KMS-11 (cell line): ENCODE data around the gene ETS2.

Source experiments
- H2AFZ ChIP-seq: fragments of 200-600 bp; sonication (generic); 2 replicates; pipeline ENCODE4 v1.6.1; 2016; ENCODE audit warnings: antibody characterized with exemption, mixed run types, low read depth
- H3K27ac ChIP-seq: fragments of 200-600 bp; sonication (generic); 2 replicates; pipeline ENCODE4 v1.6.1; 2016; ENCODE audit warnings: mild to moderate bottlenecking, mixed run types
- H3K27me3 ChIP-seq: fragments of 200-600 bp; sonication (generic); 2 replicates; pipeline ENCODE4 v1.6.1; 2017; ENCODE audit warnings: mild to moderate bottlenecking, low read depth, mixed run types, moderate library complexity; ENCODE audit not compliant: insufficient read depth
- H3K36me3 ChIP-seq: fragments of 200-600 bp; sonication (generic); 2 replicates; pipeline ENCODE4 v1.6.1; 2017; ENCODE audit warnings: mild to moderate bottlenecking, mixed run types; ENCODE audit not compliant: insufficient read depth
- H3K4me1 ChIP-seq: fragments of 200-600 bp; sonication (generic); 2 replicates; pipeline ENCODE4 v1.6.1; 2016; ENCODE audit warnings: mild to moderate bottlenecking, low read depth, mixed run types; ENCODE audit not compliant: poor library complexity, severe bottlenecking
- H3K4me2 ChIP-seq: fragments of 200-600 bp; sonication (generic); 2 replicates; pipeline ENCODE4 v1.7.0; 2016; ENCODE audit warnings: mild to moderate bottlenecking, mixed run types
- H3K4me3 ChIP-seq: fragments of 200-600 bp; sonication (generic); IDR thresholded peaks from 2 replicates; pipeline ENCODE4 v1.6.1; 2017; ENCODE audit warnings: low read depth, low read length, mixed read lengths; ENCODE audit not compliant: insufficient read depth
- H3K79me2 ChIP-seq: fragments of 200-600 bp; sonication (generic); 2 replicates; pipeline ENCODE4 v1.6.1; 2016; ENCODE audit warnings: low read depth, mixed run types; ENCODE audit not compliant: insufficient read depth
- H3K9ac ChIP-seq: fragments of 200-600 bp; sonication (generic); 2 replicates; pipeline ENCODE4 v1.6.1; 2016; ENCODE audit warnings: mild to moderate bottlenecking, mixed run types
- H4K20me1 ChIP-seq: fragments of 200-600 bp; sonication (generic); 2 replicates; pipeline ENCODE4 v1.6.1; 2016; ENCODE audit warnings: mild to moderate bottlenecking, mixed run types; ENCODE audit not compliant: insufficient read depth
- CTCF ChIP-seq: fragments of 200-600 bp; sonication (generic); conservative IDR thresholded peaks from 2 replicates; pipeline ENCODE4 v1.6.1; 2017; ENCODE audit warnings: low read depth, mild to moderate bottlenecking, antibody characterized with exemption, low read length, moderate library complexity, mixed read lengths

Gene ETS2

GRCh38 chr21:38771536-38771935, 34.2 kb upstream of the ETS2 start:
- Histone ChIP-seq H3K27ac (no peak overlapping the region), H3K36me3 (no peaks in the 10 kb centered on the region), H3K4me1 (peaks cover 20% of the 10 kb centered on the region), H3K79me2 (no peaks in the 10 kb centered on the region), H3K4me3 (no peak overlapping the region), H3K9ac (no peak overlapping the region), H2AFZ (no peak overlapping the region), H4K20me1 (no peaks in the 10 kb centered on the region; the same call in 1 of the 2 replicates), H3K27me3 (peaks cover 32% of the 10 kb centered on the region), H3K4me2 (no peak overlapping the region)
- TF ChIP-seq CTCF = no peak

GRCh38 chr21:38772646-38773045, 33.1 kb upstream of the ETS2 start:
- TF ChIP-seq CTCF = no peak
- no peaks in the 10 kb centered on the region for H3K79me2 ChIP-seq
- H3K4me1 ChIP-seq = peaks cover 13% of the 10 kb centered on the region
- H3K27ac ChIP-seq = no peak overlapping the region
- no peak overlapping the region for H2AFZ ChIP-seq
- H3K9ac ChIP-seq = no peak overlapping the region
- H3K4me3 ChIP-seq = no peak overlapping the region
- no peak overlapping the region for H3K4me2 ChIP-seq
- no peaks in the 10 kb centered on the region for H3K36me3 ChIP-seq
- H4K20me1 ChIP-seq = no peaks in the 10 kb centered on the region; the same call in 1 of the 2 replicates
- peaks cover 32% of the 10 kb centered on the region for H3K27me3 ChIP-seq

GRCh38 chr21:38773099-38774061, 32.3 kb upstream of the ETS2 start:
- H4K20me1 ChIP-seq = no peaks in the 10 kb centered on the region; the same call in 1 of the 2 replicates
- no peaks in the 10 kb centered on the region for H3K36me3 ChIP-seq
- no peak overlapping the region for H3K9ac ChIP-seq
- no peaks in the 10 kb centered on the region for H3K79me2 ChIP-seq
- TF ChIP-seq CTCF = no peak
- peaks cover 30% of the 10 kb centered on the region for H3K27me3 ChIP-seq
- no peak overlapping the region for H2AFZ ChIP-seq
- no peak overlapping the region for H3K27ac ChIP-seq
- H3K4me1 ChIP-seq = peaks cover 5% of the 10 kb centered on the region
- no peak overlapping the region for H3K4me3 ChIP-seq
- no peak overlapping the region for H3K4me2 ChIP-seq

GRCh38 chr21:38774152-38774551, 31.6 kb upstream of the ETS2 start:
- H4K20me1 ChIP-seq = no peaks in the 10 kb centered on the region; the same call in 1 of the 2 replicates
- H3K27ac ChIP-seq = no peak overlapping the region
- no peak overlapping the region for H2AFZ ChIP-seq
- H3K4me2 ChIP-seq = no peak overlapping the region
- peaks cover 22% of the 10 kb centered on the region for H3K27me3 ChIP-seq
- no peak overlapping the region for H3K9ac ChIP-seq
- H3K4me1 ChIP-seq = no peaks in the 10 kb centered on the region
- H3K36me3 ChIP-seq = no peaks in the 10 kb centered on the region
- H3K4me3 ChIP-seq = no peak overlapping the region
- no peak for TF ChIP-seq CTCF
- no peaks in the 10 kb centered on the region for H3K79me2 ChIP-seq
